Testis (tissue), 2 donors: ENCODE results near the gene GPR39.

Experiments
- POLR2A ChIP-seq: fragments of 450-650 bp; IDR thresholded peaks from one replicate; pipeline ENCODE4 v1.6.1; 2017; ENCODE audit warnings: antibody characterized with exemption, mild to moderate bottlenecking, moderate library complexity
- TF ChIP-seq, protein P1 (sequence below), 3 experiments: fragments of 450-650 bp in 2 of 3; fragments of 200-600 bp in 1 of 3; sonication (generic) in 1 of 3; IDR thresholded peaks; one replicate each; pipeline ENCODE4 v1.5.1; 2016 to 2019; ENCODE audit warnings: antibody characterized with exemption in 3 of 3, mild to moderate bottlenecking in 2 of 3, moderate library complexity in 1 of 3

DNA sequence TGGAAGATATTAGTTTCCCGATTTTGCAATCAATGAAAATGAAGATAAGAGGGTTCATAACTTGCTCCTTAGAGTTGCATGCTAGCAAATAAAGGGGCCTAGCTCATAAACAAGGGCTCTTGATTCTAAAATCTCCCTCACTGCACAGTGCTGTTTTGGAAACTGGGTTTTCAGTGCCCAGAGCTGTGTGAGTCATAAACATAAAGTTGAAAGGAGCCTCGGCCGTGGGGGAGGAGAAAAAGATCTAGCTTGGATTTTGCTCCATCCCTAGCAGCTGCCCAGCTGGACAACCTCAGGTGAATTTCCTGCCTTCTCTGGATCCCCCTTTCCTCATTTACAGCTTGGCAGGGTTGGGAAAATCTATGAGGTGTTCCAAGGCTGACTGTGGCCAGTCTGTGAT is 210.9 kb downstream of the GPR39 start:
- TF ChIP-seq, protein P1, sequence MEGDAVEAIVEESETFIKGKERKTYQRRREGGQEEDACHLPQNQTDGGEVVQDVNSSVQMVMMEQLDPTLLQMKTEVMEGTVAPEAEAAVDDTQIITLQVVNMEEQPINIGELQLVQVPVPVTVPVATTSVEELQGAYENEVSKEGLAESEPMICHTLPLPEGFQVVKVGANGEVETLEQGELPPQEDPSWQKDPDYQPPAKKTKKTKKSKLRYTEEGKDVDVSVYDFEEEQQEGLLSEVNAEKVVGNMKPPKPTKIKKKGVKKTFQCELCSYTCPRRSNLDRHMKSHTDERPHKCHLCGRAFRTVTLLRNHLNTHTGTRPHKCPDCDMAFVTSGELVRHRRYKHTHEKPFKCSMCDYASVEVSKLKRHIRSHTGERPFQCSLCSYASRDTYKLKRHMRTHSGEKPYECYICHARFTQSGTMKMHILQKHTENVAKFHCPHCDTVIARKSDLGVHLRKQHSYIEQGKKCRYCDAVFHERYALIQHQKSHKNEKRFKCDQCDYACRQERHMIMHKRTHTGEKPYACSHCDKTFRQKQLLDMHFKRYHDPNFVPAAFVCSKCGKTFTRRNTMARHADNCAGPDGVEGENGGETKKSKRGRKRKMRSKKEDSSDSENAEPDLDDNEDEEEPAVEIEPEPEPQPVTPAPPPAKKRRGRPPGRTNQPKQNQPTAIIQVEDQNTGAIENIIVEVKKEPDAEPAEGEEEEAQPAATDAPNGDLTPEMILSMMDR (IDR thresholded peaks at IDR 0.05): no peak
- TF ChIP-seq POLR2A: no peak
